GM12864 (cell line): ENCODE measurements around the gene KIAA0753.

Source experiments
- DNase-seq: peaks from one replicate; pipeline ENCODE4 v3.0.0-alpha.2; 2011; ENCODE audit warnings: low read depth
- H3K4me3 ChIP-seq: 2 replicates; pipeline ENCODE4 v1.5.1; 2011; ENCODE audit warnings: mild to moderate bottlenecking, low read depth, low read length, control low read depth
- CTCF ChIP-seq: IDR thresholded peaks from 2 replicates; pipeline ENCODE4 v1.5.1; 2011; ENCODE audit warnings: low read depth, mild to moderate bottlenecking, moderate library complexity, low read length, control low read depth, inconsistent platforms; ENCODE audit errors: missing control alignments

Gene KIAA0753

GRCh38 chr17:6548034-6548433, 92.5 kb downstream of the KIAA0753 start:
- no peak for TF ChIP-seq CTCF
- no peak for DNase-seq

GRCh38 chr17:6547336-6547735, 93.2 kb downstream of the KIAA0753 start:
- TF ChIP-seq CTCF = no peak
- H3K4me3 ChIP-seq = no peak overlapping the region
- no peak for DNase-seq

More at GRCh38 chr17:6548034-6548433, 92.5 kb downstream of the KIAA0753 start:
- H3K4me3 ChIP-seq = no peak overlapping the region

- no peak overlapping the region for H3K4me3 ChIP-seq
- TF ChIP-seq CTCF = no peak
- no peak for DNase-seq
Measured at GRCh38 chr17:6546069-6546718, 94.3 kb downstream of the KIAA0753 start.

DNA sequence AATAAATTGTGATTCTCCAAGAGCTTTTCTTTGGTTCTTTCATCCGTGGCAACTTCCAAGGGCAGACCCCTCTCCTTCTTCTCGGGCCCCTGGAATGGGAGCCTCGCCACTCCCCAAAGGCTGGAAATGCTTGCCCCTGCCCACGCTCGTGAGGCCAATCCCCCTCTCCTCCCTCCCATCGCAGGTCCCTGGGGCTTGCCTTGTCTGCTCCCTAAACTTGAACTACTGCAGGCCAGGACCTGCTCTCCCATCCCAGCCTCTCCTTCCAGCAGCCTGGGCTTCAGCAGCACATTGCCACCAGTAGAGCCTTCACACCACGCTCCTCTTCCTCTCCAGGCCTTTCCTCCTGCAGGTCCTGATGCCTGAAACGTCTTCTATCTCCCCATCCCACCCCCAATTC, 95.2 kb downstream of the KIAA0753 start:
- H3K4me3 ChIP-seq = no peak overlapping the region
- TF ChIP-seq CTCF = no peak
- no peak for DNase-seq

- no peak for DNase-seq
- H3K4me3 ChIP-seq = no peak overlapping the region
- no peak for TF ChIP-seq CTCF
Measured at GRCh38 chr17:6544011-6544370, 96.5 kb downstream of the KIAA0753 start.

GRCh38 chr17:6543079-6544010, 97.2 kb downstream of the KIAA0753 start:
- TF ChIP-seq CTCF = no peak
- no peak overlapping the region for H3K4me3 ChIP-seq
- no peak for DNase-seq
